Measurements from ENCODE around the gene LRRTM4. TPM values are rescaled to one million over a fixed set of nuclear protein-coding genes. Genes with fewer than 3 reads are reported as not detected.
A peak's percentile ranks its signal among the peaks of the same experiment; 100 is the strongest.
"Not testable (repeated sequence)": the region's sequence is repeated elsewhere in the genome, so short reads cannot be mapped to it uniquely, and the experiment has no call there.

LRRTM4 gene
- total RNA-seq, 1 experiment from 2014 or later: 0.12 TPM

DNA sequence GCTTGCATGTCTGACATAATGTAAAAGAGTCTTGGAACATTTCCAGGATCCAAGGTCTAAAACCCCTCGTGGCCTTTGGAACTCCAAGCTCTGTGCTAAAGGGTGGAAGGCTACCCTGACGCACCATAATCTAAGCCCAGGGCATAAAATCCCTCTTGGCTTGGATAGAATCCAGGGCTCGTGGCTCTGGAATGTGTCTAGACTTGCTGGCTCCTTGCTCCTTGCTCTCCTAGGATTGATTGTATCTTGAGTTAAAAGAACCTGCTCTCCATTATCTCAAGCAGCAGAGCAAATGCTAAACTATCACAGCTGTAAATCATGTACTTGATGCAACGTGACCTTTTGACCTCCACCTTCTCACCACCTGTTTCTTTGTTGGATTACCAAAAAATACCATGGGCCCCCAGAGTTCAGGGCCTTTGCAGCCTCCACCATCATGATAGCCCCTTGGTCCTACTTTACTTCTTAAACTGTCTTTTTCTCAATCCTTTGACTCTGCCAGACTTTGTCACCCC, 346.9 kb downstream of the LRRTM4 start:
- DNase-seq (ENCODE audit: low read depth): not testable (repeated sequence)

DNA sequence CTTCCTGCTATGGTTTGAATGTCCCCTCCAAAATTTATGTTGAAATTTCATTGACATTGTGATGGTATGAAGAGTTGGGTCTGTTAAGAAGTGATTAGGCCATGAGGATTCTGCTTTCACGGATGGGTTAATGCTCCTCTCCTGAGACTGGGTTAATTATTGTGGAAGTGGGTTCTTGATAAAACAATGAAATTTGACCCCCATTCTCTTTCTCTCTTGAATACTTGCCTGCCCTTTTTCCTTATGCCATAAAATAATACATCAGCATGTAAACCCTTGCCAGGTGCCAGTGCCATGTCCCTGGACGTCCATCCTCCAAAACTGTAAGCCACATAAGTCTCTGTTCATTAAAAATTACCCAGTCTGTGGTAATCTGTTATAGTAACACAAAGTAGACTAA, 352.8 kb downstream of the LRRTM4 start:
- no peak for DNase-seq (ENCODE audit: low read depth)

- not testable (repeated sequence) for DNase-seq (ENCODE audit: low read depth)
Measured at GRCh38 chr2:77164021-77164420, 358.2 kb downstream of the LRRTM4 start.

DNA sequence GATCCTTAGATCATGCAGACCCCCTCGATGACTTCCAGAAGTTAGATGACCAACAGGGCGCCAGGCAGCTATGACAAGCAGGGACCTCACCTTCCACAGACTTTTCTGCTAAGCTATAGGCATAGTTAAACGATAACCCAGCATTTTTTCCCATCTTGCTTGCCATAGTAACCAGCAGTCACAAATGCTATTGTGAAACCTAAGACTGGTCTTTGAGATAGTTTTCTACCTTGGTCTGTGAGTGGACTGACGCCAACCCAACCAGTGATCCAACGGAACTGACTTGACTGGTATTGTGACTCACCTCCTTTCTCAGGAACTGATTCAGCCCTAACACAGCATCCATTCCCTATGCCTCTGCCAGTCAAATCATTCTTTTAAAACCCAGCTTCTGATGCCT, 361.2 kb downstream of the LRRTM4 start:
- peak; percentile 37 for DNase-seq (ENCODE audit: low read depth)

GRCh38 chr2:77156599-77156998, 365.6 kb downstream of the LRRTM4 start:
- DNase-seq (ENCODE audit: low read depth): no peak

GRCh38 chr2:77155511-77155910, 366.7 kb downstream of the LRRTM4 start:
- DNase-seq (ENCODE audit: low read depth): no peak

DNA sequence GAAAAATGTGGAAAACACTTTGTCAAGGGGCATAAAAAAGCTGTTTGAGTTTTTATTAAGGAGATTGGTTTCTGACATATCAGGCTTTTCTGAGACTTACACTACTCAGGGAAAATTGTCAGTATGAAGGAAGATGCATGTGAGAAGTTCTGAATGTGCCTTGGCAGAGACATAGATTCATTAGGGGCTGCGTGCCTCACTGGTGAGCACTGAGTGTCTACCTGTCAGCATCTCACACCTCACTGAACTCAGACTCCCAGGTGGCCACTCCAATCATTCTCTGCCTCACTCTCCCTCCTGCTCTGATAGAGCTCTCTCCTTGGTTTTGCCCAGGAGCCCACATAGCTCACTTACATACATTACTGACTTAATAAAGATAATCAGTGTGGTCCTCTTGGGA, 372.6 kb downstream of the LRRTM4 start:
- no peak for DNase-seq (ENCODE audit: low read depth)

- no peak for DNase-seq (ENCODE audit: low read depth)
Measured at GRCh38 chr2:77147153-77147552, 375.0 kb downstream of the LRRTM4 start.

DNA sequence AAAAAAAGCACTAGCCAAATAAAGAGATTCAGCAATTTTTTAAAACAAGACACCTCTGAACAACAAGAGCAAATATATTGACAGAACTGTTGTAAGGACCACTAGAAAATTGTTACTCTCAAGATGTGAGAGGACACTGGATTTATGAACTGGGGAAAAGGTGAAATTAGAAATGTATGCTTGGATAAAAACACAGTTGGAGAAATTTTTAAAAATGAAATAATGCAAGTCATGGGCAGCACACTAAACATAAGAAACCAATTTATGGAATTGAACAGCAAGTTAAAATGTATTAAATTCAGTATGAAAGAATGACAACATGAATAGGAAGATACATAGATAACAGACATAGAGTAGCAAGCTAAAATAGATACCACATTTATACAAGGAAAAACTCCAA, 377.4 kb downstream of the LRRTM4 start:
- no peak for DNase-seq (ENCODE audit: low read depth)

DNA sequence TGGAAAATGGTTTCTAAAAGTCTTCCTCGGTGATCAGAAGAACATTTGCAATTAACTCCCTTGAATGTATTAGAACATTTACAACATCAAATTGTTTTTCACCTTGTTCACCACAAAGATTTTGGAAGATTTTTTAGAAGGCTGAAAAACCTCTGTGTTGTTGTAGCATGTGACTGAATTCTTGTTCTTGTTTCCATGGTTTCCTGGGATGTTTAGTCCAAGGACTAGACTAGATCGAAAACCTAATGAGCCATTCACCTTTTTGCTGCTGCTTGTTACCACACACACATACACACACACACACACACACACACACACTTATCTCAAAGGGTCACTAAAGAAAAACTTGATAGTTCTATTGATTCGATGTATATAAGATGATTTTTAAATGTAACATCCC, 380.0 kb downstream of the LRRTM4 start:
- no peak for DNase-seq (ENCODE audit: low read depth)

- not testable (repeated sequence) for DNase-seq (ENCODE audit: low read depth)
Measured at GRCh38 chr2:77128479-77128878, 393.7 kb downstream of the LRRTM4 start.

DNA sequence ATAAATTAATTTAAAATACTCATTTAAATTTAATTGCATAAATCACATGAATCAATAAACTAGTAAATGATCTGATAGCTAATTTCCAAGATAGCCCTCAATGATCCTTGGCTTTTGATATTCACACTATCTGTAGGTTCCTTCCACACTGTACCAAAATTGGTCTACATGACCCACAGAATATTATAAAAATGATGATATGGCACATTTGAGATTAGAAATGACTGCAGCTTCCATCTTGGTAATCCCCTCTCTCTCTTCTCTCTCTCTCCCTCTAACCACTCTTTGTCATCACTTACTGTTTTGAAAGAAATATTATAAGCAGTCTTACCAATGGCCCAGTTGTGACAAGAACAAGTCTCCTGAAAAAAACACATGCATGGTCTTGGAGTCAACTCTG, 394.8 kb downstream of the LRRTM4 start:
- no peak for DNase-seq (ENCODE audit: low read depth)

GRCh38 chr2:77121518-77121917, 400.7 kb downstream of the LRRTM4 start:
- no peak for DNase-seq (ENCODE audit: low read depth)

DNA sequence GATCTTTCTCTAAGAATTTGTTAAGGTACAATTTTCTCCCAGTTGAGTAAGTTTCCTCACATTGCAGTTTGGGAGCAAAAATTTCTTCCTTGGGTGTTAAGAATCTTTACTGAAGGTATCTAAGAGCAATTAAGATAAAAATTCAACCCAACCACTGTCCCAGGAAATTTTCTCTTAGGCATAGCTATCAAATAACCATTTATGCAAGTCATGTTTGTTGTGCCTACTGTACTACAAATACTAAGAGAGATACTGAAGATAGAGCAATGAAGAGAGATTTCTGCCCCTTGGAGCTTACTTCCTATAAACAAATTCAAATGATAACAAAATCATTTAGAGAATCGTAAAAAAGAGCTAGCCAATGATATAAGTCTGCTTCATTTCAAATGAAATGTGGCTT, 402.8 kb downstream of the LRRTM4 start:
- DNase-seq (ENCODE audit: low read depth): no peak

GRCh38 chr2:77108915-77109314, 413.3 kb downstream of the LRRTM4 start:
- no peak for DNase-seq (ENCODE audit: low read depth)

- no peak for DNase-seq (ENCODE audit: low read depth)
Measured at GRCh38 chr2:77105008-77105407, 417.2 kb downstream of the LRRTM4 start.

DNA sequence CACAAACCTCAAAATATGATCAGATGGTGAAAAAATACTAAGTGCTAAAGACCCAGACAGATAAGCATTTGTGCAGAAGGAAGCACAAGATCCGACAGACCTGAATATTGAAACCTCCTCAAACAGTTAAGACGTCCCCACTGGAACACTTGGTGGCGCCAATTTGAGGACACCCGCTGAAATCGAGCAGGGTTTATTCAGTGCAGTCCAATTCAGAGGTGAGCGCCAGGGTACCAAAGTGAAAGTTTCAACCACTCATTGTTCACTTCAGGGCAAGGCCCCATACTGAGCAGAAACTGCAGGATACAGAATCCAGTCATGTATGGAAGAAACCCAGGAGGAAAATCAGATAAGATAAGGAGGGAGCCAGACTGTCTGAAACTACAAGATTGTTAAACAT, 417.6 kb downstream of the LRRTM4 start:
- no peak for DNase-seq (ENCODE audit: low read depth)

DNA sequence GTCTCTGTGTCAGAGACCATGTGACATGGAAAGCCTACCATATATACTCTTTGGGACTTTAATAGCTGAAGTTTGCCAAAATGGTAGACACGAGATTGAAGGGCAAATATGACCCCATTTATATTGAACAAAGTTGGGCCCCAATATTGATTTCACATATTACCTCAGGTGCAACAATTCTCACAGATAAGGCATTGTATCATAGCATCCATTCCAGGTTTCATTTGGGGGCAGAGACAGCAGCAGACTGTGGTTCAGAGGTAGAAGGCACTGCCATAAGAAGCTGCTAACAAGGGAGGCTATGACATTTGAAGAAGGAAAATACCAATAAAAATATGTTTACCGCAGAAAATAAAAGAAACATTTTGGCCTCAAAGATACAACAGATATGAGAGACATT, 419.2 kb downstream of the LRRTM4 start:
- no peak for DNase-seq (ENCODE audit: low read depth)

DNA sequence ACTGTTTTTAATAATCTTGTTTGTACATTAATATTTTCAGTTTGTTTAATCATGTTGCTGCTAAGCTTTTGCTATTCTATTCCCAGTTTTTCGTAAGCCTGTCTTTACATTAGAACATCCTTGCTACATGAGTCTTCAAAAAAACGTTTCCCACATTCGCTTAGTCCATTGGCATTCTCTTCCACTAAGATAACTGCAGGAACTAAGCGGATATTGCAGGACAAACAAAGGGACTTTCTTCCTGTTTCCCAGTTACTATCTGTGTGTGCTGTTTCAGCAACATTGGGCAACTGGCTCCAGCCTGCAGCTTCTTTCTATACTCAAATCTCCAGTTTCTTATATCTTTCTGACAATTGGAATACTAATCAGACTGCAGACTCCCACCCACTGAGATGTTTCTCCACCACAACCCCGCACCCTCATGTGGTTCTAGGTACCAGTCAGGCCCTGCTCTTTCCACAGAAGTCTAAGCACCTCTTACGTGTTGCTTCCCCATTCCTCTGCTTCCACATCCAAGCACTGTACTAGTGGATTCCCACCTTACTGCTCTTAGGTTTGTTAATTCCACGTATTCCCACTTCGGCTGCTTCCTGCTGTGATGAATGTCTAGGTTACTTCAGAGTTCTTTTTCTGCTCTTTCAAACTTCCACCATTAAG, 420.3 kb downstream of the LRRTM4 start:
- DNase-seq (ENCODE audit: low read depth): no peak

- DNase-seq (ENCODE audit: low read depth): no peak
Measured at GRCh38 chr2:77099961-77100360, 422.2 kb downstream of the LRRTM4 start.

DNA sequence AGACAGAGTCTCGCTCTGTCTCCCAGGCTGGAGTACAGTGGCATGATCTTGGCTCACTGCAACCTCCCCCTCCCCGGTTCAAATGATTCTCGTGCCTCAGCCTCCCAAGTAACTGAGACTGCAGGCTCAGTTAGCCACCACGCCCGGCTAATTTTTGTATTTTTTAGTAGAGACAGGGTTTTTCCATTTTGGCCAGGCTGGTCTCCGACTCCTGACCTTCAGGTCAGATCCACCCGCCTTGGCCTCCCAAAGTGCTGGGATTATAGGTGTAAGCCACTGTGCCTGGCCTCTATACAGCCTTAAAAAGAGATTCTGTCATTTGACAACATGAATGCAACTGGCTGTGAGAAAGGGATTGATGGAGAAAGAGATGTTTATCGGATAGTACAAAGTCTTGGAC, 426.7 kb downstream of the LRRTM4 start:
- DNase-seq (ENCODE audit: low read depth): not testable (repeated sequence)

DNA sequence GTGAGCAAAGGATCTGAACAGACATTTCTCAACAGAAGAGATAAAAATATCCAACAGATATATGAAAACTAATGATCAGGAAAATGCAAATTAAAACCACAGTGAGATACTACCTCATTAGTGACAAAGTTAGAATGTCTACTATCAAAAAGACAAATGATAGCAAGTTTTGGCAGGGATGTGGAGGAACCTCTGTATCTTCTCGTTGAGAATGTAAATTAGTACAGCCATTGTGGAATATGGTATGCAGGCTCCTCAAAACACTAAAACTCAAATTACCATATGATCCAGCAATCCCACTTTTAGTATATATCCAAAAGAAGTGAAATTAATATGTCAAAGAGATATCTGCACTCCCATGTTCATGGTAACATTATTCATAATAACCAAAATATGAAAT, 427.1 kb downstream of the LRRTM4 start:
- DNase-seq (ENCODE audit: low read depth): no peak

- DNase-seq (ENCODE audit: low read depth): not testable (repeated sequence)
Measured at GRCh38 chr2:77088424-77088823, 433.8 kb downstream of the LRRTM4 start.

- DNase-seq (ENCODE audit: low read depth): no peak
Measured at GRCh38 chr2:77087987-77088414, 434.2 kb downstream of the LRRTM4 start.
